GM08714 (cell line): ENCODE measurements around the gene SYS1.
A peak's percentile ranks its signal among the peaks of the same experiment; 100 is the strongest.

Experiments
- H3K4me3 ChIP-seq: fragments of 200-500 bp; sonication (Bioruptor generic); 2 replicates; pipeline ENCODE4 v1.5.1; 2014; ENCODE audit warnings: mild to moderate bottlenecking, low read length, inconsistent platforms
- ZNF274 ChIP-seq: IDR thresholded peaks from 2 replicates; pipeline ENCODE4 v1.6.1; 2012; ENCODE audit warnings: mild to moderate bottlenecking, low read depth, low read length

Gene SYS1

DNA sequence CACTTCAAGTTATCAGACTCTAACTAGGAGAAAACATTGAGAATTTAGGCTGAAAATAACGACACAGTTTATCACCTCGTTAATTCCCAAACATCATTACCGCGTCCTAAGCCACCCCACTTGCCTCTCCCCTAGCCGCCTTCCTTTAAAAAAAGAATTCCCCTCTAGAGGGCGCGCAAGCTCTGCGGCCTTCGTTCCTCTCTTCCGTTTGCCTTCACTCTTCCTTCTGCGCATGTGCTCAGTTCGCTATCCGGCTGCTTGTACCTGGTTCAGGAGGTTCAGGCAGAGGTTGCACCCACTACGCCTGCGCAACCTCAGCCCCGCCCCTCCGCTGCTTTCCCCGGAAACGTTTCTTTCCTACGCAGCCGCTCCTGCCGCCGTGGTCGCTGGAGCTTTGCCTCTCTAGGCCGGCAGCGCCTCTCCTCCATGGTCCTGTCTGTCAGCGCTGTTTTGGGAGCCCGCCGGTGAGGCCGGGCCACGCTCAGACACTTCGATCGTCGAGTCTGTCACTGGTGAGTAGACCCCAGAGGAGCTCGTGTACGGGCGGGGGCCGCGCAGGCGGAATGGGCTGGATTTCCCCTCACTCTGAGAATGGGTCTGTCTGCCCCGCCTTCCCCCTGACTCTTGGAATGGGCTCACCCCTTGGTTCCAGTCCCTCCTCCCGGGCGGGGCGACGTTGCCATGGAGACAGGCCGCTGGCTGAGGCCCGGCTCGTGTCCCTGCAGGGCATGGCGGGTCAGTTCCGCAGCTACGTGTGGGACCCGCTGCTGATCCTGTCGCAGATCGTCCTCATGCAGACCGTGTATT lies at the start of gene SYS1:
Gene SYS1, plus strand, starts transcription at position 353 of the 807 bp plus-strand sequence. Its CDS starts 376 bp downstream, at position 729.
- H3K4me3 ChIP-seq = peak within 1 kb of the TSS; percentile 73
- no peak for TF ChIP-seq ZNF274

DNA sequence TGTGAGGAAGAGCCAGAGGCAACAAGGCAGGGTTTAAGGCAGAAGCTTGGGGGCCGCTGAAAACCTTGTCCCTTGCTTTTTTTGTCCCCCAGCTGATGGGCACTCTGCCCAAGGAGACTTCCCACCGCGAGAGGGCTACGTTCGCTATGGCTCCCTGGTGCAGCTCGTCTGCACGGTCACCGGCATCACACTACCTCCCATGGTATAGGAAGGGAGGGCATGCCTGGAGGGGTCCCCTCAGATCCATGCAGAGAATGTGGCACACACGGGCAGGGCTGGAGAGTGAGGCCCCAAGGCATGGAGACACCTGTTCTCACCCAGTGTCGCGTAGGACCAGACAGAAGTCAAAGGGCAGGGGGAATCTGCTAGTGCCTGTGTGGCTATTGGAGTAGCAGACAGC lies 49.0 kb upstream of the SYS1 start:
- H3K4me3 ChIP-seq = no peak overlapping the region
- TF ChIP-seq ZNF274 = no peak

DNA sequence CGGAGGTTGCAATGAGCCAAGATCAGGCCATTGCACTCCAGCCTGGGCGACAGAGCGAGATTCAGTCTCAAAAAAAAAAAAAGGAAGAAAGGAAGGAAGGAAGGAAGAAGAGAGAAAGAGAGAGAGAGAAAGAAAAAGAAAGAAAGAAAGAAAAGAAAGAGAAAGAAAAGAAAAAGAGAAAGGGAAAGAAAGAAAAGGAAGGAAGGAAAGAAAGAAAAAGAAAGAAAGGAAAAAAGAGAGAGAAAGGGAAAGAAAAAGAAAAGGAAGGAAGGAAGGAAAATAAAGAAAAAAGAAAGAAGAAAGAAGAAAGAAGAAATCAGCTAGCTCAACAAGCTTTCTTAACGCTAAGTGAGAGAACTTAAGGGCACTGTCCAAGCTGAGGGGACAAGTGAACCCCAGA lies 47.3 kb upstream of the SYS1 start:
- no peak for TF ChIP-seq ZNF274
- H3K4me3 ChIP-seq = no peak overlapping the region

DNA sequence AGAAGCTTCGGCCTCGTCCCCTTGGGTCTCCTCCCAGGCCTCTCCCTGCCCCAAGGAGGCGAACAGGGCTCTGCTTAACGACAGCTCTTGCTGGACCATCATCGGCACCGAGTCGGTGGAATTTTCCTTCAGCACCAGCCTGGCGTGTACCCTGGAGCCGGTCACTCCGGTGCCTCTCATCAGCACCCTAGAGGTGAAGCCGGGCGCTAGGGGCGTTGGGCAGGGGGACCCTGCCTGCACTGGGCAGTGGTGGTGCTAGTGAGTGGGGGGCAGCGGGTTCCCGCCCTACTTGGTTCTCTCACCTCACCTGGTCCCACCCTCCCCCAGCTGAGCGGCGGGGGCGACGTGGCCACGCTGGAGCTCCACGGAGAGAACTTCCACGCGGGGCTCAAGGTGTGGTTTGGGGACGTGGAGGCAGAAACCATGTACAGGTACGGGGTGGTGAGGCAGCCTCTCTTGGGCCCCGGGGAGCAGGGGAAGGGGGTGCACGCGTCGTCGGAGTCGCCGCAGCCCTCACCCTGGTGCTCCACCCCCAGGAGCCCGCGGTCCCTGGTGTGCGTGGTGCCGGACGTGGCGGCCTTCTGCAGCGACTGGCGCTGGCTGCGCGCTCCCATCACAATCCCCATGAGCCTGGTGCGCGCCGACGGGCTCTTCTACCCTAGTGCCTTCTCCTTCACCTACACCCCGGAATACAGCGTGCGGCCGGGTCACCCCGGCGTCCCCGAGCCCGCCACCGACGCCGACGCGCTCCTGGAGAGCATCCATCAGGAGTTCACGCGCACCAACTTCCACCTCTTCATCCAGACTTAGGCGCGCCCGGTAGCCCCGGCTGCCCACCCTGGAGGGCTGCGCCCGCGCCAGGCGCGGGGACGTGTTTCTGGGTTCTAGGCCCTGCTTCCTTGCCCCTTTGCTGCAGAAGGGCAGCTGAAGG lies 46.5 kb upstream of the SYS1 start:
- no peak for TF ChIP-seq ZNF274

DNA sequence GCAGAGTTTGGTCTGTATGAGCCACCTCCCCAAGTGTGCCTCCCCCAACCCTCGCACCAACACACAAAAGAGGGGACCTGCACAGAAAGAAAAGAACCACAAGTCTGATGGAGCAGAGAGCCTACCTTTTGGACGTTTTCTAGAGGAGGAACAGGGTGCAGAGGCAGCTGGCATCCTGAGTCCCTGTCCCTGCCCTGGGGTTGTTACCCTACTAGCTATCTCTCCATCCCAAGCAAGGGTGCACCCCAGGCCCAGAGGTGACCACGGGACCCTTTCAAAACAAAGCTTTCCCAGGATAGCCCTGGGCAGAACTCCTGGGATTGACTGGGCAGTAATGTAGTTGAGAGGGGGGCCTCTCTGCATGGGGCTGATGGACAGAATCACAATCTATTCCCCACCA lies 45.1 kb upstream of the SYS1 start:
- H3K4me3 ChIP-seq = no peak overlapping the region
- no peak for TF ChIP-seq ZNF274

More for the DNA sequence above, 46.5 kb upstream of the SYS1 start:
- H3K4me3 ChIP-seq = no peak overlapping the region

DNA sequence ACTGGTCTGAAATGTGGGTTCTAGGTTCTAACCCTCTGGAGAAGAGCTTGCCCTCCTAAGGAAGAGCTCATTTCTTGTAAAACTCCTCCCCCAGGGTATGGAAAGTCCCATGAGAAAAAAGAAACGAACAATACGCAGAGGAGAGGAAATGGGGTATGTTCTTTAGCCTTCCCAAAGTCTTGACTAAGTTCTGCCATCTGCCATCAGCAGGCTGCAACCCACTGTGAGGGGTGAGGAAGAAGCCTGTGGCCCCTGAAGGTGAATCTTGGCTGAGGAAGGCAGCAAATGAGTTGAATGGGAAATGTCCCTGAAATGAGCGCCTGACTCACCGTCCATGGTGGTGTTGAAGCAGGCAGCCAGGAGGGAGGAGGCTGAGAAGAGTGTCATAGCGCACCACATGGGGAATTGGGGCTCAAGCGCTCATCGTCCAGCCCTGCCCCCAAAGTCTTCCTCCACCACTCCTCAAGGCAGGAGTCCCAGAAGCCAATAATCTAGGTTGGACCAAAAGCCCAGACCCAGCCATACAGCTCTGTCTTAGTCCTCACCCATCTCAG lies 44.5 kb upstream of the SYS1 start:
- no peak overlapping the region for H3K4me3 ChIP-seq
- no peak for TF ChIP-seq ZNF274

DNA sequence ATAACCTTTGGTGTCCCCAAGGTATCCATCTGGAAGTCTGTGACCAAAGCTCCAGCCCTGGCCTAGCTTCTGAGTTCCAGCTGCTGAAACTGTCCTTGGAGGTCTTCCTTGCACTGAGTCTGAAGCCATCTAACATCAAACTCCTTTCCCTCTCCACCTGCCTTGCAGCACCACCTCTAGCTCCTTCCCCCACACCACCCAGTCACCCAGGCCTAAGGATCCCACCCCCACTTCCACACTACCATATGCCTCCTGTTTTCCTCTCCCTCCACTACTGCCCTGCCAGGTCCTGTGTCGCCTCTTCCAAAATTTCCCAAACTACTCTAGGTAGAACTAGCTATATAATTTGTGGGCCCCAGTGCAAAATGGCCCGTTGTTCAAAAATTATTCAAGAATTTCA lies 44.0 kb upstream of the SYS1 start:
- H3K4me3 ChIP-seq = no peak overlapping the region
- no peak for TF ChIP-seq ZNF274

DNA sequence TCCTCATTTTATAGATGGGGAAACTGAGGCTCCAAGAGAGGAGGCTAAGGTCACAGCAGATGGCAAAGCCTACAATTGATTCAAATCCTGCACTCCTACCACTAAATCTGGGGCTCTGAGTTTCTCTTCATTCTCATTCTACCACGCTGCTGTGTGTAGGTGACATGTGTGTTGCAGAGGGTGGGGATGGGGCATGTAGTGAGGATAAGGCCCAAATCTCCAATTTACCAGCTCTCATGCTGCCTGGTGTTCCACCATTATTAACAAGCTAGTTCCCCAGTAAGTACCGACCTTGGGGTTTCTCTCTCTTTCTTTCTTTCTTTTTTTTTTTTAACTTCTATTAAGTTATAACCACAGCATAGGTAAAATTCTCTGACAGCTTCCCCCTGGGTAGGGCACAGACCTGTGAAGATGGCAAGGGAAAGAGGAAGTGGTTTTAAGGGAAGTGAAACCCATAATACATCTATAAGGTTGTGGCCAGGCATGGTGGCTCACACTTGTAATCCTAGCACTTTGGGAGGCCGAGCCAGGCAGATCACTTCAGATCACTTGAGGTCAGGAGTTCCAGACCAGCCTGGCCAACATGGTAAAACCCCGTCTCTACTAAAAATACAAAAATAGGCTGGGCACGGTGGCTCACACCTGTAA lies 41.9 kb upstream of the SYS1 start:
- no peak overlapping the region for H3K4me3 ChIP-seq
- no peak for TF ChIP-seq ZNF274

DNA sequence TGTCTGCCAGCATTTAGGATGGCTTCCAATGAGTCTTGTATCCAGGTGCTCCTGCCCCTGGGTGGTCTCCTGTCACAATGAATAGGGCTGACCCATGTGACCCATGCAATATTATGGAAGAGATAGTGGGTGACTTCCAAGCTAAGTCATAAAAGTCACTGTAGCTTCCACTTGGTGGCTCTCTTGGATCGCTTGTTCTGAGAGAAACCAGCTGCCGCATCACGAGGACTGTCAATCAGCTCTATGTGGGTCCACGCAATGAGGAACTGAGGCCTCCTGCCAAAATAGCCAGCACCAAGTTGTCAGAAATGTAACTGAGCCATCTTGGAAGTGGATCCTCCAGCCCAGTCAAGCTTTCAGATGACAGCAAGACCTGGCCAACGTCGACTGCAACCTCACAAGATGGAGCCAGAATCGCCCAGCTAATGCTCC lies 40.0 kb upstream of the SYS1 start:
- no peak overlapping the region for H3K4me3 ChIP-seq
- TF ChIP-seq ZNF274 = no peak

DNA sequence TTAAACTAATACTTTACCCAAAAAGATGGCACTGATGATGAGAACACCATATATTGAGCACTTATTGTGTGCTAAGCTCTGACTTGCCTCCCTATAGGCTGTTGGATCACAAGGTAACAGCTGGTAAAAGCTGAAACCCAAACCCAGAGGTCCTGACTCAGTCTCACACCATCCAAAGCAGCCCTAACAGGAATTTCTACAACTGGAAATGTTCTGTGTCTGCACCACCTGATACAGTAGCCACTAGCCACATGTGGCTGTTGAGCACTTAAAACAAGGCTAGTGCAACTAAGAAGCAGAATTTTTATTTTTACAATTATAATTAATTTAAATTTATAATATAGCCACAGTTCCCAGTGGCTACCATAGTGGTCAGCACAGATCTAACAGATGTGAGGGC lies 39.2 kb upstream of the SYS1 start:
- no peak for TF ChIP-seq ZNF274

DNA sequence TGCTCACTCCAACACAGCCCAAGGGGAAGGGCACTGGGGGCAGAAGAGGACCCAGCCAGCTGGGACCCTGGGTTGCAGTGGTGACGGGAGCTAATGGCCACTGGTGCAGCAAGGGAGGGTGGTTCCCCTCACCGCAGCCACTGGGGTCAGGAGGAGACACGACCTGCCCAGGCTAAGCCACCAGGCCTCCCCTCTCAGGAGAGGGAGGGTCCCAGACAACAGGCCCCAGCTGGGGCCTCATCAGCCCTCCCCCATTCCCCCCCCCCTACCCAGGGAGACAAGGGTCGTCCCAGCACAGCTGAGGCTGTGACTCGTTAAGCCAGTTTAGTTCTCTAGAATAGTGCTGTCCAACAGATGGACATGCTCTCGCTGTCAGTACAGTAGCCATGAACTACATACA lies 37.6 kb upstream of the SYS1 start:
- H3K4me3 ChIP-seq = no peak overlapping the region
- TF ChIP-seq ZNF274 = no peak

More for the DNA sequence above, 39.2 kb upstream of the SYS1 start:
- no peak overlapping the region for H3K4me3 ChIP-seq

DNA sequence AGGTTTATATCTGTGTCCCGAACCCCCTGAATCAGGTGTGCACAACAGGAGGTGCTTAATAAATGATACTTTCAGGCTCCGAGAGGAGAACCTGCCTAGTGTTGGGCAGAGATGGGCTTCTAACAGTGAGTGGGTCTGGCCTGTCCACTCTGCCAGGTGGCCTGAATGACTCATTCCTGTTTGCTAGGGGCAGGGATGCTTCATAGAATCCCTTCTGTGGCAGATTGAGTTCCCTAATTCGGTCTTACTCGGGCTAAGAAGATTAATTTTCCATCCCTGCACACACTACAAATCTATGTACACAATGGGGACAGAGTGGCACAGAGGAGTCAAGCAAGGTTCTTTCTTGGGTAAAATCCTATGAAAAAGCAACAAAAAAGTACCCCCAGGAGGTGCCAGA lies 34.5 kb upstream of the SYS1 start:
- no peak overlapping the region for H3K4me3 ChIP-seq
- no peak for TF ChIP-seq ZNF274

DNA sequence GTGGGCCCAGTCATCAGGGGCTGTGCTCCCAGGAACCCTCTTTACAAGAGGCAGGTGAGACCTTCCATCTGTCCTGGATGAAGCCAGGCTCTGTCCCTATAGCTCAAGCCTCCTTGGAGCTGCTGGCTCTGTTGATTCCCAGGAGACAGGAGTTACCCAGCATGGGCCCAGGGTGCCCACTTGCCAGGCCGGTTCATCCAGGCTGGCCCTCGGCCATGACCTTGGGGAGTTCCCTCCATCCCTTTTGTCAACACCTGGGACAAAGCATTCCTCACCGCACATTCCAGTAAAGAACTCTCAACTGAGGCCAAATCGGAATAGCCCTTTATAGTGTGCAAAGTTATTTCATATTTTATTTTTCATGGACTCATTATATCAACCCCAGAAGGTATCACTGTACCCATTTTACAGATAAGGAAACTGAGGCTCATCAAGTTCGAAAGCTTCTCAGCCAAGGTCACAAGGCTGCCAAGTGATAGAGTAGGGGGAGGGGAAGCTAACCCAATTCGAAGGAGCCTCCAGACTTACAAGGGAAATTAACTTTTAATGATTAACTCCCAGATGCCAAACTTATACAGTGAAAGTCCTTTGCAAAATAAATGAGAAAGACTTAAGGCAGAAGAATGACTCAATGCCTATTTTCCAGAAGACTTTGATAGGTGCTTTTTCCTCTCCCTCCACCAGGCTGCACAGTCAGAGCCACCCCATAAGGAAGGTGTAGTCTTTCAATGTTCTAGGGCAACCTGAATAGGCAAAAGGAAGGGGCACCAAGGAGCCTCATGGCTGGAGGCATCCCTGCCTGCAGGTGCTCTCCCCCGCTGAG lies 33.2 kb upstream of the SYS1 start:
- no peak overlapping the region for H3K4me3 ChIP-seq
- TF ChIP-seq ZNF274 = no peak
